Upper lobe of left lung (tissue), 6 donors: ENCODE results near the gene METTL4. TPM values are rescaled to one million over a fixed set of nuclear protein-coding genes. Genes with fewer than 3 reads are reported as not detected.

Experiments used
- ATAC-seq, 2 donors: fragments of 200-7000 bp; cut with Tn5 transposase; one replicate each; pipeline ENCODE4 v1.9.1; 2022; ENCODE audit warnings: mild to moderate bottlenecking in 2 of 2, moderate library complexity in 2 of 2; ENCODE audit not compliant: low FRiP score in 2 of 2
- DNase-seq, 2 donors: peaks; one replicate each; pipeline ENCODE4 v3.0.0-alpha.2; 2019 to 2020
- H3K27ac ChIP-seq, 4 donors: fragments of 200-600 bp; sonication (generic); one replicate each; pipeline ENCODE4 v1.5.1; 2016 to 2019
- H3K27me3 ChIP-seq, 4 donors: fragments of 200-600 bp; sonication (generic); one replicate each; pipeline ENCODE4 v1.5.1; 2017 to 2019
- H3K36me3 ChIP-seq, 4 donors: fragments of 200-600 bp; sonication (generic); one replicate each; pipeline ENCODE4 v1.5.1; 2016 to 2019
- H3K4me1 ChIP-seq, 4 donors: fragments of 200-600 bp; sonication (generic); one replicate each; pipeline ENCODE4 v1.5.1; 2018 to 2019
- H3K4me3 ChIP-seq, 4 donors: fragments of 200-600 bp; sonication (generic); one replicate each; pipeline ENCODE4 v1.5.1; 2017 to 2019; ENCODE audit warnings: mild to moderate bottlenecking in 2 of 4, moderate library complexity in 1 of 4
- H3K9me3 ChIP-seq, 4 donors: fragments of 200-600 bp; sonication (generic); one replicate each; pipeline ENCODE4 v1.5.1; 2018 to 2019
- EP300 ChIP-seq, 4 donors: sonication (generic); formaldehyde crosslinking; IDR thresholded peaks; one replicate each; pipeline ENCODE4 v1.5.1; 2017; ENCODE audit warnings: antibody characterized with exemption in 4 of 4, control low read depth in 2 of 4
- POLR2A ChIP-seq, 4 donors: fragments of 450-650 bp; IDR thresholded peaks; one replicate each; pipeline ENCODE4 v1.5.1; 2016 to 2017; ENCODE audit warnings: antibody characterized with exemption in 4 of 4, mild to moderate bottlenecking in 2 of 4
- POLR2AphosphoS5 ChIP-seq, 2 donors: sonication (generic); formaldehyde crosslinking; IDR thresholded peaks; one replicate each; pipeline ENCODE4 v1.5.1; 2017; ENCODE audit warnings: antibody characterized with exemption in 2 of 2
- WGBS, 2 donors: methylation state at CpG; one replicate each; pipeline ENCODE4 v1.1.5; 2017 to 2018; 5-methylcytosine and 5-hydroxymethylcytosine counted together
- total RNA-seq, 6 donors: library from RNA; depleted of rRNA in 4 of 6; stranded (reverse); fragments of >200 nt in 4 of 6; gene quantifications; one replicate each; pipeline versions ENCODE4 v1.1.0 to v1.2.1, GENCODE V29; 2016 to 2021
- TF ChIP-seq, protein P1 (sequence below), 6 experiments: fragments of 450-650 bp in 4 of 6; fragments of 200-600 bp in 2 of 6; sonication (generic) in 2 of 6; IDR thresholded peaks; one replicate each; pipeline ENCODE4 v1.5.1; 2016 to 2019; ENCODE audit warnings: antibody characterized with exemption in 6 of 6
- donor health status: DM: no; HTN: no; CAD: no; lungs with moderate emphysema.
- donor health status: DM: no; HTN: yes; CAD: no; lungs with severe emphysema.

METTL4 gene
- total RNA-seq, 6 donors from 2014 or later: 2.7 to 11.2 (median 4.8) TPM

DNA sequence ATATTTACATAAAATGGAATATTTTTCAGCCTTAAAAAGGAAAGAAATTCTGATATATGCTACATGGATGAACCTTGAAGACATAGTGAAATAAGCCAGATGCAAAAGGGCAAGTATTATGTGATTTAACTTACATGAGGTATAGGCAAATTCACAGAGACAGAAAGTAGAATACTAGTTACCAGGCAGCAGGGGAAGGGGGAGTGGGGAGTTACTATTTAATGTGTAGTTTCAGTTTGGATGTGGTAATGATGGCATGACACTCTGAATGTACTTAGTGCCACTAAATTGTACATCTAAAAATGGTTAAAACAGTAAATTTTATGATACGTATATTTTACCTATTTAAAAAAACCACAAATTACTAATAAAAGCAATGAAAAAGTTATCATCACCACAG, 12.1 kb downstream of the METTL4 start:
- no peak overlapping the region for H3K27ac ChIP-seq
- TF ChIP-seq, protein P1, sequence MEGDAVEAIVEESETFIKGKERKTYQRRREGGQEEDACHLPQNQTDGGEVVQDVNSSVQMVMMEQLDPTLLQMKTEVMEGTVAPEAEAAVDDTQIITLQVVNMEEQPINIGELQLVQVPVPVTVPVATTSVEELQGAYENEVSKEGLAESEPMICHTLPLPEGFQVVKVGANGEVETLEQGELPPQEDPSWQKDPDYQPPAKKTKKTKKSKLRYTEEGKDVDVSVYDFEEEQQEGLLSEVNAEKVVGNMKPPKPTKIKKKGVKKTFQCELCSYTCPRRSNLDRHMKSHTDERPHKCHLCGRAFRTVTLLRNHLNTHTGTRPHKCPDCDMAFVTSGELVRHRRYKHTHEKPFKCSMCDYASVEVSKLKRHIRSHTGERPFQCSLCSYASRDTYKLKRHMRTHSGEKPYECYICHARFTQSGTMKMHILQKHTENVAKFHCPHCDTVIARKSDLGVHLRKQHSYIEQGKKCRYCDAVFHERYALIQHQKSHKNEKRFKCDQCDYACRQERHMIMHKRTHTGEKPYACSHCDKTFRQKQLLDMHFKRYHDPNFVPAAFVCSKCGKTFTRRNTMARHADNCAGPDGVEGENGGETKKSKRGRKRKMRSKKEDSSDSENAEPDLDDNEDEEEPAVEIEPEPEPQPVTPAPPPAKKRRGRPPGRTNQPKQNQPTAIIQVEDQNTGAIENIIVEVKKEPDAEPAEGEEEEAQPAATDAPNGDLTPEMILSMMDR (IDR thresholded peaks at IDR 0.05): no peak
- TF ChIP-seq EP300 (IDR thresholded peaks at IDR 0.05) (no peak), POLR2A (IDR thresholded peaks at IDR 0.05) (no peak), POLR2AphosphoS5 (IDR thresholded peaks at IDR 0.05) (no peak)
- WGBS, 2 donors: 94 to 100% methylated on average over 1 of the region's 1 CpG
- ATAC-seq: no peak
- no peak for DNase-seq
- no peaks in the 10 kb centered on the region for H3K4me1 ChIP-seq
- peaks cover 0 to 15% (median 2%) of the 10 kb centered on the region in 4 donors for H3K36me3 ChIP-seq
- H3K9me3 ChIP-seq: no peaks in the 10 kb centered on the region
- H3K4me3 ChIP-seq: no peak overlapping the region
- no peaks in the 10 kb centered on the region for H3K27me3 ChIP-seq

DNA sequence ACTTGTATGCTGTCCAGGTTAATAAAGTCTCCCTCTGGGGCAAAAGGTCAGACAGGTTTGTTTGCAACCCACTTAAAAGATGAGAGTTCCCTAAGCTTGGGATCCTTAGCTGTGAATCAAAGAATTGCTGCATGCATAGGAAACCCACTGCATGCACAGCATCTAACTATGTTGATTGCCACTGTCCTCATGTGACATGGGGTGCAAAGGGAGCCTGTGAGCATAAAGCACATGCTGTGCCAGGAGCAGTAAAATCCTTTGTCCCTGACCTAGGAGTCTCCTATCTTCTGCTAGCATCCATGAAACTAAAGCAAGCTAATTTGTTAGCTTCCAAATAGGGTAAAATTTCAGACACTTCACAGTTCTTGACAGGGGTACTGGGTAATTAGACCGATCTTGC, 13.8 kb downstream of the METTL4 start:
- H3K27ac ChIP-seq: no peak overlapping the region
- DNase-seq (no peak), ATAC-seq (no peak)
- no peak overlapping the region for H3K4me3 ChIP-seq
- no peaks in the 10 kb centered on the region for H3K9me3 ChIP-seq
- H3K27me3 ChIP-seq: no peaks in the 10 kb centered on the region
- TF ChIP-seq EP300 (IDR thresholded peaks at IDR 0.05): no peak
- no peak for TF ChIP-seq POLR2AphosphoS5 (IDR thresholded peaks at IDR 0.05)
- TF ChIP-seq POLR2A (IDR thresholded peaks at IDR 0.05): no peak
- TF ChIP-seq, protein P1 (IDR thresholded peaks at IDR 0.05): no peak
- H3K36me3 ChIP-seq: peaks cover 0 to 16% (median 2%) of the 10 kb centered on the region in 4 donors
- 78 to 100% methylated on average over 1 of the region's 1 CpG for WGBS, 2 donors
- H3K4me1 ChIP-seq: no peaks in the 10 kb centered on the region

DNA sequence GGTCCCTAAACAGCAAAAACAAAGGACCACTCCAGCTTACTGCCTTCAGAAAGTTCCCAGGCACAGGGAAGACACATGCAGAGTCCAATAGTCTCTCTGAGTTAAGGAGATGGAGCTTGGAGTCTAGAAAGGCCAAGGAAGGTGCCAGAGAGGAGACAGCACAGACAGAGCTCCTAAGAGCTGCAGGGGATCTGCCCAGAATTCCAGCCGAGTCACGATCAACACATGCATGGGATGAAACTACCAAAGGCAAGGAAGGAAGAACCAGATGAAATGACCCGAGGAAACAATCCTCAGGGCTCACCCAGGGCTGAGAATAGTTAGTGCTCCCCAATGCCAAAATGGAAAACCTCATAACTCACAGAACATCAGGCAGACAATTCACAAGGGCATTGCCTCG, 15.4 kb downstream of the METTL4 start:
- Histone ChIP-seq H3K4me3 (no peak overlapping the region), H3K9me3 (no peaks in the 10 kb centered on the region), H3K27me3 (no peaks in the 10 kb centered on the region), H3K36me3 (peaks cover 0 to 6% (median 2%) of the 10 kb centered on the region in 4 donors), H3K4me1 (no peaks in the 10 kb centered on the region), H3K27ac (no peak overlapping the region)
- 89 to 92% methylated on average over 4 of the region's 4 CpGs for WGBS, 2 donors
- no peak for ATAC-seq
- DNase-seq: no peak
- TF ChIP-seq EP300 (IDR thresholded peaks at IDR 0.05): no peak
- TF ChIP-seq, protein P1 (IDR thresholded peaks at IDR 0.05): no peak
- no peak for TF ChIP-seq POLR2A (IDR thresholded peaks at IDR 0.05)
- no peak for TF ChIP-seq POLR2AphosphoS5 (IDR thresholded peaks at IDR 0.05)

DNA sequence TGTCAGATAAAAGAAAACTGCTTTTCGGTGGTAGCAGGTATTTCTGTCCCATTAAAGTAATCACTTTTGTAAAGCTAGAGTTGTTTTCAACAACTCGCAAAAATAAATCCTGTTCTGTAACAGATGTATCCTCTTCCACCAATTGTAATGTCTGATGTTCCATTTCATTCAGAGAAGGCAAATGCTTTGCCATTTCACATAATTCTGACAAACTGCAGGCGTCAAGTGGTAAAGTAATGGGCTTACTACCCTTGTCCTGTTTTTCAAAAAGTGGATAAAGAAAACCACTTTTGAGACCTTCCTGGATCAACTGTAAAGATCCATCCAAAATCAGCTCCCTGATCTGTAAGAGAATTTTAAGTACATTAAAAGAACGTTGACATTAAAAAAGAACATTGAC, 16.6 kb downstream of the METTL4 start:
- Histone ChIP-seq H3K9me3 (no peaks in the 10 kb centered on the region), H3K4me3 (no peak overlapping the region), H3K27ac (no peak overlapping the region), H3K27me3 (no peaks in the 10 kb centered on the region), H3K4me1 (no peaks in the 10 kb centered on the region), H3K36me3 (peaks cover 0 to 15% (median 2%) of the 10 kb centered on the region in 4 donors)
- WGBS, 2 donors: 83 to 86% methylated on average over 4 of the region's 4 CpGs
- TF ChIP-seq POLR2AphosphoS5 (IDR thresholded peaks at IDR 0.05) (no peak), EP300 (IDR thresholded peaks at IDR 0.05) (no peak), POLR2A (IDR thresholded peaks at IDR 0.05) (no peak)
- TF ChIP-seq, protein P1 (IDR thresholded peaks at IDR 0.05): no peak
- DNase-seq (no peak), ATAC-seq (no peak)

DNA sequence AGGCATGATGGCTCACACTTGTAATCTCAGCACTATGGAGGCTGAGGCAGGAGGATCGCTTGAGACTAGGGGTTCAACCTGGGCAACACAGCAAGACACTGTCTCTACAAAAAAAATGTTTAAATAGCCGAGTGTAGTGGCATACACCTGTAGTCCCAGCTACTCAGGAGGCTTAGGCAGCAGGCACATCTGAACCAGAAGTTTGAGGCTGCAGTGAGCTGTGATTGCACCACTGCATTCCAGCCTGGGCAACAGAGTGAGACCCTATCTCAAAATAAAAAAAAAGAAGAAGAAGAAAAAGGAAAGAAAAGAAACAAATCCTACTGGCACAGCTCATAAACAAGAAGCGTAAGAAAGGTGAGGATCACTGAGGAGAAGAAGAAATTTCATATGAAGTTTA, 19.9 kb downstream of the METTL4 start:
- Histone ChIP-seq H3K36me3 (peaks cover 0 to 24% (median 2%) of the 10 kb centered on the region in 4 donors), H3K27me3 (no peaks in the 10 kb centered on the region), H3K9me3 (no peaks in the 10 kb centered on the region), H3K4me3 (no peak overlapping the region), H3K4me1 (no peaks in the 10 kb centered on the region), H3K27ac (no peak overlapping the region)
- DNase-seq (no peak), ATAC-seq (no peak)
- 76 to 98% methylated on average over 3 of the region's 3 CpGs for WGBS, 2 donors
- no peak for TF ChIP-seq POLR2A (IDR thresholded peaks at IDR 0.05)
